Lower leg skin (tissue), 4 donors: ENCODE results near the gene MRPS31. TPM values are rescaled to one million over a fixed set of nuclear protein-coding genes. Genes with fewer than 3 reads are reported as not detected.

Source experiments
- DNase-seq, 2 donors: peaks; one replicate each; pipeline ENCODE4 v3.0.0-alpha.2; 2019; ENCODE audit warnings: low spot score in 2 of 2
- H3K4me3 ChIP-seq: fragments of 200-600 bp; sonication (generic); 2 replicates; pipeline ENCODE4 v1.5.1; 2017; ENCODE audit warnings: mild to moderate bottlenecking, low read depth; ENCODE audit not compliant: poor library complexity, severe bottlenecking
- CTCF ChIP-seq, 3 donors: fragments of 450-650 bp; IDR thresholded peaks; one replicate each; pipeline ENCODE4 v1.5.1; 2016; ENCODE audit warnings: antibody characterized with exemption in 3 of 3, mild to moderate bottlenecking in 3 of 3, moderate library complexity in 2 of 3
- POLR2A ChIP-seq, 2 donors: fragments of 450-650 bp; IDR thresholded peaks; one replicate each; pipeline ENCODE4 v1.6.1; 2016 to 2017; ENCODE audit warnings: antibody characterized with exemption in 2 of 2, mild to moderate bottlenecking in 1 of 2, moderate library complexity in 1 of 2
- WGBS, 2 donors: methylation state at CpG; one replicate each; pipeline ENCODE4 v1.1.5; 2018; 5-methylcytosine and 5-hydroxymethylcytosine counted together
- intact Hi-C: fragments of 100-400 bp; cut with DNase I; formaldehyde crosslinking; loops from one replicate; pipeline ENCODE4 v1.15.0; 2023; ENCODE audit warnings: low total_unique reads
- total RNA-seq, 4 donors: library from RNA; depleted of rRNA; stranded (reverse); fragments of >200 nt; gene quantifications; one replicate each; pipeline ENCODE4 v1.1.0, GENCODE V29; 2016

MRPS31 gene
- total RNA-seq, 4 donors from 2014 or later = 11.0 to 22.5 (median 16.0) TPM

DNA sequence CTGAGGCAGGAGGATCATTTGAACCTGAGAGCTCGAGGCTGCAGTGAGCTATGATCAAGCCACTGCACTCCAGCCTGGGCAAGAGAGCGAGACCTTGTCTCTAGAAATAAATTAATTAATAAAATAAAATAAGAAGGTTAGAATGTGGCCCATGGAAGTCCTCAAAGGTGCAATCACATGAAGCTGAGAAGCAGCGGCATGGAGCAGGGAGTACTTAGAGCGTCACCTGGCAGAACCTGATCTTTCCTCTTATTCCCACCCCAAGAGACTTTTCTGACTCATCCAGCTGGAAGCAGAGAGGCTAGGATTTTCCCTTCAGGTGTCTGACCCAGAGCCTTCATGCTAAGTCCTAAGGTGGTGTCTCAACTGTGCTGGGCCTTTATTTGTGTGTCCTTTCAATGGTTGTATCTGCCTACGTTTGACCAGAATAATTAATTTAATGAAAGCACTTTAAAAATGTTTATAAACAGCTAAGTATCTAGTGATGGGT is 8.9 kb upstream of the MRPS31 start:
- TF ChIP-seq CTCF (IDR thresholded peaks at IDR 0.05) = no peak
- TF ChIP-seq POLR2A (IDR thresholded peaks at IDR 0.05) = no peak
- no peak overlapping the region for H3K4me3 ChIP-seq
- WGBS, 2 donors = 84 to 90% methylated on average over 5 of the region's 5 CpGs
- DNase-seq = no peak
- intact Hi-C loops = loop anchor here (10.0 kb wide), 1 partner anchor 145 kb away; no protein-coding TSS in a partner anchor

GRCh38 chr13:40779049-40779448 is 8.1 kb upstream of the MRPS31 start:
- H3K4me3 ChIP-seq = no peak overlapping the region
- no peak for DNase-seq
- 51 to 54% methylated on average over 4 of the region's 4 CpGs for WGBS, 2 donors
- TF ChIP-seq POLR2A (IDR thresholded peaks at IDR 0.05) = no peak
- no peak for TF ChIP-seq CTCF (IDR thresholded peaks at IDR 0.05)
- intact Hi-C loops = loop anchor here (10.0 kb wide), 1 partner anchor 146 kb away; no protein-coding TSS in a partner anchor

DNA sequence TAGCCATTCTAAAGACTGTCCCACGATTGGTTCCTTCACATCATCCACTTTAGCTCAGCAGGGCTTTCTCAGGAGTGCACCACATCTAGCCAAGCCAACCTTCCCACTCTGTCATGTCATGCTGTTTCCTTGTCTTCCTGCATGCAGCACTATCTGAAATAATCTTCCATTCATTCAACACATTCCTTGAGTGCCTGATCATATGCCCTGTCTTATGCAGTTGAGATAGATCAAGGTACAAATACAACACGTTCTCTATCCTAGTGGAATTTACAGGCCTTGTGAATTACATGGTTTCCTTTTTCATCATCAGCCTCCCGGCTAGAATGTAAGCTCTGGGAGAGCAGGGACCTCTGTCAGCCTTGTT is 6.8 kb upstream of the MRPS31 start:
- intact Hi-C loops = loop anchor here (10.0 kb wide), 1 partner anchor 147 kb away; no protein-coding TSS in a partner anchor

GRCh38 chr13:40777166-40777808 is 6.3 kb upstream of the MRPS31 start:
- WGBS, 2 donors = 13 to 20% methylated on average over 7 of the region's 7 CpGs
- DNase-seq = no peak
- no peak overlapping the region for H3K4me3 ChIP-seq
- intact Hi-C loops = loop anchor here (10.0 kb wide), 1 partner anchor 148 kb away; no protein-coding TSS in a partner anchor
- TF ChIP-seq CTCF (IDR thresholded peaks at IDR 0.05) = peak in 1 of 3 donors; percentile 19
- TF ChIP-seq POLR2A (IDR thresholded peaks at IDR 0.05) = no peak

More for the DNA sequence above, 6.8 kb upstream of the MRPS31 start:
- no peak overlapping the region for H3K4me3 ChIP-seq
- no peak for DNase-seq
- 57 to 60% methylated on average over 3 of the region's 3 CpGs for WGBS, 2 donors
- no peak for TF ChIP-seq CTCF (IDR thresholded peaks at IDR 0.05)
- no peak for TF ChIP-seq POLR2A (IDR thresholded peaks at IDR 0.05)

- intact Hi-C loops = loop anchor here (10.0 kb wide), 1 partner anchor 148 kb away; no protein-coding TSS in a partner anchor
- no peak for DNase-seq
- no peak overlapping the region for H3K4me3 ChIP-seq
- WGBS, 2 donors = 31 to 44% methylated on average over 7 of the region's 7 CpGs
- TF ChIP-seq POLR2A (IDR thresholded peaks at IDR 0.05) (no peak), CTCF (IDR thresholded peaks at IDR 0.05) (no peak)
Measured at GRCh38 chr13:40776681-40777165, 5.7 kb upstream of the MRPS31 start.
